Measurements from ENCODE around the gene ENPP7. TPM values are rescaled to one million over a fixed set of nuclear protein-coding genes. Genes with fewer than 3 reads are reported as not detected.

ENPP7 gene
- total RNA-seq, 4 donors from 2014 or later, result not detected

GRCh38 chr17:79791735-79792161 lies 61.0 kb downstream of the ENPP7 start:
- H3K4me3 ChIP-seq, result no peak overlapping the region
- no peak for TF ChIP-seq CTCF (IDR thresholded peaks at IDR 0.05)
- DNase-seq (ENCODE audit: extremely low spot score), result no peak
- H3K27me3 ChIP-seq, result peaks cover 35 to 85% (median 52%) of the 10 kb centered on the region in 4 donors
- no peak overlapping the region for H3K27ac ChIP-seq (replicated peaks in 1 of 4)
- H3K4me1 ChIP-seq, result peaks cover 35 to 76% (median 70%) of the 10 kb centered on the region in 4 donors
- peaks cover 0 to 11% (median 7%) of the 10 kb centered on the region in 4 donors for H3K36me3 ChIP-seq
- 5% methylated on average over 10 of the region's 26 CpGs for WGBS
- intact Hi-C loops (cut with DNase I), result no loop called here
- H3K9me3 ChIP-seq, result no peaks in the 10 kb centered on the region

Small RNAs within 50 kb of the gene (small RNA-seq; reads per million reads assigned to genes)
- 0 reads per million in 3 donors for gene MIR4739

Other genes starting within 250 kb of the ENPP7 start
- 10 to 100 TPM in 3 of 4 donors, 1 to 10 TPM in 1; 3.4 to 43.8 (median 17.2) TPM for gene RBFOX3, start 119.9 kb upstream of the ENPP7 start, total RNA-seq
- gene CBX2, start 47.2 kb downstream of the ENPP7 start, total RNA-seq, result 1 to 10 TPM in 3 of 4 donors, under 1 TPM in 1; 0.66 to 2.8 (median 1.5) TPM
- gene CBX8, start 66.1 kb downstream of the ENPP7 start, total RNA-seq, result 1 to 10 TPM; 1.7 to 7.5 (median 2.6) TPM
- gene CBX4, start 108.5 kb downstream of the ENPP7 start, total RNA-seq, result 10 to 100 TPM in 3 of 4 donors, 1 to 10 TPM in 1; 6.6 to 14.1 (median 12.3) TPM